Neuronal stem cell (in vitro differentiated cells): ENCODE results near the gene KRTAP10-9.

ENCODE experiments used
- DNase-seq: peaks from one replicate; pipeline ENCODE4 v3.0.0-alpha.2; 2013; ENCODE audit warnings: low spot score
- H2AFZ ChIP-seq: one replicate; pipeline ENCODE4 v1.6.1; 2013; ENCODE audit warnings: mild to moderate bottlenecking, low read length, inconsistent platforms
- H2AK5ac ChIP-seq: 2 replicates; pipeline ENCODE4 v1.6.1; 2013; ENCODE audit warnings: low read depth, mild to moderate bottlenecking, inconsistent platforms, low read length, moderate library complexity, mixed read lengths
- H2BK120ac ChIP-seq: 2 replicates; pipeline ENCODE4 v1.6.1; 2013; ENCODE audit warnings: low read depth, mild to moderate bottlenecking, inconsistent platforms, low read length, moderate library complexity, mixed read lengths
- H2BK12ac ChIP-seq: one replicate; pipeline ENCODE4 v1.6.1; 2013; ENCODE audit warnings: low read length, inconsistent platforms
- H2BK15ac ChIP-seq: 2 replicates; pipeline ENCODE4 v1.6.1; 2013; ENCODE audit warnings: mild to moderate bottlenecking, low read length, inconsistent platforms, mixed read lengths
- H2BK5ac ChIP-seq: one replicate; pipeline ENCODE4 v1.6.1; 2013; ENCODE audit warnings: inconsistent platforms, mild to moderate bottlenecking, low read length, moderate library complexity
- H3K14ac ChIP-seq: one replicate; pipeline ENCODE4 v1.6.1; 2013; ENCODE audit warnings: low read length, inconsistent platforms
- H3K18ac ChIP-seq: 2 replicates; pipeline ENCODE4 v1.6.1; 2013; ENCODE audit warnings: low read length, inconsistent platforms
- H3K23ac ChIP-seq: 2 replicates; pipeline ENCODE4 v1.6.1; 2013; ENCODE audit warnings: low read depth, mild to moderate bottlenecking, mixed read lengths, low read length, inconsistent platforms; ENCODE audit not compliant: poor library complexity
- H3K27ac ChIP-seq: replicated peaks from 3 replicates; pipeline ENCODE4 v1.5.1; 2013; ENCODE audit warnings: low read length, inconsistent platforms
- H3K27me3 ChIP-seq, 3 experiments: 2 replicates each; pipeline ENCODE4 v1.6.1; 2013; ENCODE audit warnings: low read length in 3 of 3, mild to moderate bottlenecking in 2 of 3, inconsistent platforms in 1 of 3, low read depth in 1 of 3, mixed read lengths in 1 of 3, moderate library complexity in 1 of 3; ENCODE audit not compliant: control insufficient read depth in 3 of 3, insufficient read depth in 3 of 3
- H3K36me3 ChIP-seq, 2 donors: replicated peaks in 1 of 2; 2 replicates each; pipeline ENCODE4 v1.6.1; 2013; ENCODE audit warnings: low read length in 2 of 2; ENCODE audit not compliant: control insufficient read depth in 2 of 2, insufficient read depth in 2 of 2
- H3K4ac ChIP-seq: 2 replicates; pipeline ENCODE4 v1.6.1; 2013; ENCODE audit warnings: inconsistent platforms, mild to moderate bottlenecking, low read length, moderate library complexity
- H3K4me1 ChIP-seq, 2 donors: 1 replicate in 1 of 2; 2 replicates in 1 of 2; pipeline ENCODE4 v1.6.1; 2013; ENCODE audit warnings: low read length in 2 of 2, low read depth in 1 of 2; ENCODE audit not compliant: control insufficient read depth in 2 of 2, insufficient read depth in 1 of 2
- H3K4me2 ChIP-seq: one replicate; pipeline ENCODE4 v1.6.1; 2013; ENCODE audit warnings: mild to moderate bottlenecking, low read length, inconsistent platforms; ENCODE audit not compliant: insufficient read depth, poor library complexity, severe bottlenecking
- H3K4me3 ChIP-seq, 2 donors: 2 replicates each; pipeline ENCODE4 v1.5.1; 2013; ENCODE audit warnings: low read length in 2 of 2, mild to moderate bottlenecking in 2 of 2, inconsistent platforms in 1 of 2, moderate library complexity in 1 of 2
- H3K79me1 ChIP-seq: one replicate; pipeline ENCODE4 v1.6.1; 2013; ENCODE audit warnings: low read depth, mild to moderate bottlenecking, inconsistent platforms, low read length, moderate library complexity
- H3K9ac ChIP-seq: one replicate; pipeline ENCODE4 v1.6.1; 2013; ENCODE audit warnings: mild to moderate bottlenecking, low read depth, low read length, inconsistent platforms; ENCODE audit not compliant: poor library complexity
- H3K9me3 ChIP-seq, 2 donors: replicated peaks in 1 of 2; 2 replicates each; pipeline versions ENCODE3 to v1.6.1; 2013; ENCODE audit warnings: low read length in 2 of 2, mild to moderate bottlenecking in 2 of 2, inconsistent platforms in 1 of 2, low read depth in 1 of 2, mixed read lengths in 1 of 2, moderate library complexity in 1 of 2; ENCODE audit not compliant: control insufficient read depth in 2 of 2, insufficient read depth in 1 of 2
- H4K8ac ChIP-seq: one replicate; pipeline ENCODE4 v1.6.1; 2013; ENCODE audit warnings: low read depth, mild to moderate bottlenecking, inconsistent platforms, low read length, moderate library complexity
- H4K91ac ChIP-seq: one replicate; pipeline ENCODE4 v1.6.1; 2013; ENCODE audit warnings: low read length, low read depth, mild to moderate bottlenecking, inconsistent platforms; ENCODE audit not compliant: poor library complexity
- WGBS, 2 donors: extraction: QIAGEN DNeasy Blood & Tissue Kit; methylation state at CpG; one replicate each; pipeline ENCODE4 v1.1.7; 2013; ENCODE audit warnings: missing lambda C conversion rate in 2 of 2, mixed read lengths in 1 of 2; ENCODE audit not compliant: insufficient read length in 2 of 2, insufficient replicate concordance in 1 of 2; ENCODE audit errors: extremely low coverage in 2 of 2; 5-methylcytosine and 5-hydroxymethylcytosine counted together

Gene KRTAP10-9

GRCh38 chr21:44583800-44584147 is 43.1 kb upstream of the KRTAP10-9 start:
- Histone ChIP-seq H2BK12ac (no peak overlapping the region), H3K4ac (no peak overlapping the region), H2BK5ac (no peak overlapping the region), H3K4me1 (no peaks in the 10 kb centered on the region), H3K18ac (no peak overlapping the region), H4K8ac (no peak overlapping the region), H3K9ac (no peak overlapping the region), H3K79me1 (no peaks in the 10 kb centered on the region), H3K14ac (no peak overlapping the region), H3K4me3 (no peak overlapping the region), H4K91ac (no peak overlapping the region), H3K9me3 (peaks cover 2 to 6% of the 10 kb centered on the region in 2 donors), H2BK15ac (no peak overlapping the region), H2AFZ (no peak overlapping the region), H3K23ac (no peak overlapping the region), H2AK5ac (no peak overlapping the region), H3K27ac (no peak overlapping the region), H3K4me2 (no peak overlapping the region), H2BK120ac (no peak overlapping the region), H3K27me3 (peaks cover 0 to 6% (median 0%) of the 10 kb centered on the region in 3 experiments), H3K36me3 (no peaks in the 10 kb centered on the region)
- DNase-seq: no peak
- WGBS, 2 donors: no CpG with 5 or more reads among the region's 6 CpGs

DNA sequence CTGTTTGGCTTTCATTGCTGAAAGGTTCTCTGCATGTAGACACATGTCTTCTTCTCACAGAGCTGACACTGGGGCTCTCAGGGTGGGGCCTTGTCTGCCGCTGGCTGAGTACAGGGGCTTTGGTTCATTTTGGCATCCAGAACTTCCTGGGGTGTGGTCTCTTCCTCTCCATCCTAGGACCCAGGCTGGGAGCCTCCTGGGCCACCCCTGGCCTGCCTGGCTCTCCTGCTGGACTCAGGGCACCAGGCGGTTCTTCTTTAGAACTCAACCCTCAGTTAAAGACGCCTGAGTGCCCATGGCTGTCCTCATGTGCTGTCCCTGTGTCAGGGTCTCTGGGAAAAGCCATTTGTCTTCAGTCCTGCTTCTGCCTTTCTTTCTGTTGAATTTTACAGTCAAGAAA is 41.0 kb upstream of the KRTAP10-9 start:
- H3K4me3 ChIP-seq: no peak overlapping the region
- H2AFZ ChIP-seq: no peak overlapping the region
- no CpG with 5 or more reads among the region's 3 CpGs for WGBS, 2 donors

GRCh38 chr21:44589094-44589493 is 37.8 kb upstream of the KRTAP10-9 start:
- Histone ChIP-seq H3K27me3 (peaks cover 0 to 4% (median 0%) of the 10 kb centered on the region in 3 experiments), H4K91ac (no peak overlapping the region), H3K4me2 (no peak overlapping the region), H2AK5ac (peak overlapping the region; percentile 90), H2BK12ac (no peak overlapping the region), H3K4me3 (no peak overlapping the region), H3K9ac (no peak overlapping the region), H4K8ac (no peak overlapping the region), H3K23ac (no peak overlapping the region), H2BK5ac (no peak overlapping the region), H3K14ac (no peak overlapping the region), H2BK120ac (peak overlapping the region; percentile 78), H2BK15ac (peak overlapping the region; percentile 79), H3K4ac (no peak overlapping the region), H3K4me1 (peaks cover 3 to 4% of the 10 kb centered on the region in 2 donors), H3K18ac (peak overlapping the region; percentile 33), H3K27ac (no peak overlapping the region), H3K9me3 (peaks cover 0 to 3% of the 10 kb centered on the region in 2 donors), H3K79me1 (peaks cover 3% of the 10 kb centered on the region), H2AFZ (no peak overlapping the region), H3K36me3 (no peaks in the 10 kb centered on the region)
- WGBS, 2 donors: no CpG with 5 or more reads among the region's 2 CpGs
- no peak for DNase-seq

More for the DNA sequence above, 41.0 kb upstream of the KRTAP10-9 start:
- Histone ChIP-seq H3K4ac (no peak overlapping the region), H3K27ac (no peak overlapping the region), H3K9ac (no peak overlapping the region), H3K27me3 (peaks cover 0 to 6% (median 0%) of the 10 kb centered on the region in 3 experiments), H4K91ac (no peak overlapping the region), H2BK120ac (no peak overlapping the region), H4K8ac (no peak overlapping the region), H3K18ac (no peak overlapping the region), H3K79me1 (peaks cover 3% of the 10 kb centered on the region), H3K4me2 (no peak overlapping the region), H2BK5ac (no peak overlapping the region), H2AK5ac (no peak overlapping the region), H3K4me1 (no peaks in the 10 kb centered on the region), H3K14ac (no peak overlapping the region), H2BK12ac (no peak overlapping the region), H3K23ac (no peak overlapping the region), H3K9me3 (peaks cover 5 to 6% of the 10 kb centered on the region in 2 donors), H3K36me3 (no peaks in the 10 kb centered on the region), H2BK15ac (no peak overlapping the region)
- DNase-seq: no peak

GRCh38 chr21:44589586-44590305 is 37.1 kb upstream of the KRTAP10-9 start:
- H2BK15ac ChIP-seq: peak overlapping the region; percentile 79
- H3K9ac ChIP-seq: no peak overlapping the region
- H3K4me1 ChIP-seq: peaks cover 3 to 6% of the 10 kb centered on the region in 2 donors
- H3K14ac ChIP-seq: peak overlapping the region; percentile 76
- peaks cover 0 to 3% of the 10 kb centered on the region in 2 donors for H3K9me3 ChIP-seq
- peak overlapping the region; percentile 33 for H3K18ac ChIP-seq
- peak overlapping the region; percentile 59 for H4K8ac ChIP-seq
- H3K27ac ChIP-seq: no peak overlapping the region
- peak overlapping the region; percentile 78 for H2BK120ac ChIP-seq
- no peak overlapping the region for H4K91ac ChIP-seq
- H3K27me3 ChIP-seq: peaks cover 0 to 3% (median 0%) of the 10 kb centered on the region in 3 experiments
- H2BK5ac ChIP-seq: peak overlapping the region; percentile 85
- peak overlapping the region; percentile 92 for H2AK5ac ChIP-seq
- DNase-seq: no peak
- H2BK12ac ChIP-seq: peak overlapping the region; percentile 75
- H3K4me2 ChIP-seq: no peak overlapping the region
- peaks cover 3% of the 10 kb centered on the region for H3K79me1 ChIP-seq
- no CpG with 5 or more reads among the region's 24 CpGs for WGBS, 2 donors
- peak overlapping the region; percentile 57 for H3K23ac ChIP-seq
- H3K4me3 ChIP-seq: no peak overlapping the region
- H3K36me3 ChIP-seq: no peaks in the 10 kb centered on the region
- no peak overlapping the region for H2AFZ ChIP-seq
- no peak overlapping the region for H3K4ac ChIP-seq
